Vagina (tissue), 2 donors: ENCODE data around the gene RCC2.

Experiments
- POLR2A ChIP-seq, 2 donors: fragments of 450-650 bp; IDR thresholded peaks; one replicate each; pipeline ENCODE4 v1.6.1; 2017; ENCODE audit warnings: antibody characterized with exemption in 2 of 2, mild to moderate bottlenecking in 2 of 2, moderate library complexity in 2 of 2
- POLR2AphosphoS5 ChIP-seq, 2 donors: sonication (generic); formaldehyde crosslinking; IDR thresholded peaks; one replicate each; pipeline ENCODE4 v1.9.0; 2017; ENCODE audit warnings: antibody characterized with exemption in 2 of 2, mild to moderate bottlenecking in 2 of 2, low read depth in 1 of 2; ENCODE audit not compliant: insufficient read depth in 1 of 2
- TF ChIP-seq, protein P1 (sequence below), 3 experiments: fragments of 450-650 bp in 2 of 3; fragments of 200-600 bp in 1 of 3; sonication (generic) in 1 of 3; IDR thresholded peaks; one replicate each; pipeline ENCODE4 v1.5.1; 2017 to 2019; ENCODE audit warnings: antibody characterized with exemption in 3 of 3, mild to moderate bottlenecking in 2 of 3, moderate library complexity in 2 of 3

GRCh38 chr1:17434601-17435000 lies 4.9 kb downstream of the RCC2 start:
- TF ChIP-seq, protein P1, sequence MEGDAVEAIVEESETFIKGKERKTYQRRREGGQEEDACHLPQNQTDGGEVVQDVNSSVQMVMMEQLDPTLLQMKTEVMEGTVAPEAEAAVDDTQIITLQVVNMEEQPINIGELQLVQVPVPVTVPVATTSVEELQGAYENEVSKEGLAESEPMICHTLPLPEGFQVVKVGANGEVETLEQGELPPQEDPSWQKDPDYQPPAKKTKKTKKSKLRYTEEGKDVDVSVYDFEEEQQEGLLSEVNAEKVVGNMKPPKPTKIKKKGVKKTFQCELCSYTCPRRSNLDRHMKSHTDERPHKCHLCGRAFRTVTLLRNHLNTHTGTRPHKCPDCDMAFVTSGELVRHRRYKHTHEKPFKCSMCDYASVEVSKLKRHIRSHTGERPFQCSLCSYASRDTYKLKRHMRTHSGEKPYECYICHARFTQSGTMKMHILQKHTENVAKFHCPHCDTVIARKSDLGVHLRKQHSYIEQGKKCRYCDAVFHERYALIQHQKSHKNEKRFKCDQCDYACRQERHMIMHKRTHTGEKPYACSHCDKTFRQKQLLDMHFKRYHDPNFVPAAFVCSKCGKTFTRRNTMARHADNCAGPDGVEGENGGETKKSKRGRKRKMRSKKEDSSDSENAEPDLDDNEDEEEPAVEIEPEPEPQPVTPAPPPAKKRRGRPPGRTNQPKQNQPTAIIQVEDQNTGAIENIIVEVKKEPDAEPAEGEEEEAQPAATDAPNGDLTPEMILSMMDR (IDR thresholded peaks at IDR 0.05): no peak
- TF ChIP-seq POLR2AphosphoS5 (IDR thresholded peaks at IDR 0.05; ENCODE audit: insufficient read depth in 1 of 2, low read depth in 1 of 2) (no peak), POLR2A (IDR thresholded peaks at IDR 0.05) (no peak)
